Endothelial cell (in vitro differentiated cells): Measurements from ENCODE around the gene GPR85. TPM values are rescaled to one million over a fixed set of nuclear protein-coding genes. Genes with fewer than 3 reads are reported as not detected.

Experiments
- DNase-seq: peaks from one replicate; pipeline ENCODE4 v3.0.0; 2021; ENCODE audit warnings: low spot score
- H3K27ac Mint-ChIP-seq: one replicate; pipeline ENCODE4 v1.8.0; 2021; ENCODE audit warnings: mixed read lengths, inconsistent platforms; ENCODE audit not compliant: unreplicated experiment
- H3K27me3 Mint-ChIP-seq: one replicate; pipeline ENCODE4 v1.8.0; 2021; ENCODE audit warnings: mild to moderate bottlenecking, moderate library complexity, mixed read lengths, inconsistent platforms; ENCODE audit not compliant: unreplicated experiment
- H3K36me3 Mint-ChIP-seq: one replicate; pipeline ENCODE4 v1.8.0; 2021; ENCODE audit warnings: mild to moderate bottlenecking, low read depth, mixed read lengths, inconsistent platforms; ENCODE audit not compliant: unreplicated experiment
- H3K4me1 Mint-ChIP-seq: one replicate; pipeline ENCODE4 v1.8.0; 2021; ENCODE audit warnings: mild to moderate bottlenecking, mixed read lengths, inconsistent platforms; ENCODE audit not compliant: unreplicated experiment
- H3K4me3 Mint-ChIP-seq: one replicate; pipeline ENCODE4 v1.8.0; 2021; ENCODE audit warnings: mild to moderate bottlenecking, mixed read lengths, inconsistent platforms; ENCODE audit not compliant: unreplicated experiment
- H3K9me3 Mint-ChIP-seq: one replicate; pipeline ENCODE4 v1.8.0; 2021; ENCODE audit warnings: mixed read lengths, inconsistent platforms; ENCODE audit not compliant: unreplicated experiment
- total RNA-seq: library from RNA; stranded (reverse); fragmentation: NEBNext Ultra II Directional; extraction: Animal tissue kit (Norgen Biotek cat#: 25700); gene quantifications from one replicate; pipeline ENCODE4 v1.2.1, GENCODE V29; 2021; ENCODE audit not compliant: unreplicated experiment
- TF ChIP-seq, protein P1 (sequence below): fragments of 200-600 bp; sonication (generic); IDR thresholded peaks from one replicate; pipeline ENCODE4 v1.5.0; 2021; ENCODE audit warnings: antibody characterized with exemption; ENCODE audit not compliant: unreplicated experiment

Gene GPR85
- total RNA-seq, 1 donor from 2014 or later: 3.0 TPM

DNA sequence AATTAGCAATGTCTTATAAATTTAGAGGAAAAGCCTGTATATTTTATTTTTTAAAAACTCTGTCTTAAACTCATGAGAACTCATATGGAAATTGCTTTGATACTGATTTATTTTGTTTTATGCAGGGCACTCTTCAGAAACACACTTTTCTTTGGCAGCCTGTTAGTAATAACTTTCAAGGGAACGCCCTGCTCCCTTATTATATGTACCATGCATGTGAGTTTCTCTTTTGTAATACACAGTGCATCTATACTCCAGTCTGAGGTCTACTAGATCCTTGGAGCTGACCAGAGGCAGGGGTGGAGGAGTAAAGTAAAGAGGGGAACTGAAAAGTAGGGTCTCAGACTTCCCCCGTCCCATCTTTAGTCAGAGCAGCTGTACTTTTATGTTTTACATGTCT is 40.2 kb downstream of the GPR85 start:
- Mint-ChIP-seq H3K9me3 (no peaks in the 10 kb centered on the region), H3K4me1 (no peaks in the 10 kb centered on the region), H3K27me3 (peaks cover 5% of the 10 kb centered on the region), H3K4me3 (no peak overlapping the region), H3K27ac (no peak overlapping the region), H3K36me3 (no peaks in the 10 kb centered on the region)
- DNase-seq: no peak
- TF ChIP-seq, protein P1, sequence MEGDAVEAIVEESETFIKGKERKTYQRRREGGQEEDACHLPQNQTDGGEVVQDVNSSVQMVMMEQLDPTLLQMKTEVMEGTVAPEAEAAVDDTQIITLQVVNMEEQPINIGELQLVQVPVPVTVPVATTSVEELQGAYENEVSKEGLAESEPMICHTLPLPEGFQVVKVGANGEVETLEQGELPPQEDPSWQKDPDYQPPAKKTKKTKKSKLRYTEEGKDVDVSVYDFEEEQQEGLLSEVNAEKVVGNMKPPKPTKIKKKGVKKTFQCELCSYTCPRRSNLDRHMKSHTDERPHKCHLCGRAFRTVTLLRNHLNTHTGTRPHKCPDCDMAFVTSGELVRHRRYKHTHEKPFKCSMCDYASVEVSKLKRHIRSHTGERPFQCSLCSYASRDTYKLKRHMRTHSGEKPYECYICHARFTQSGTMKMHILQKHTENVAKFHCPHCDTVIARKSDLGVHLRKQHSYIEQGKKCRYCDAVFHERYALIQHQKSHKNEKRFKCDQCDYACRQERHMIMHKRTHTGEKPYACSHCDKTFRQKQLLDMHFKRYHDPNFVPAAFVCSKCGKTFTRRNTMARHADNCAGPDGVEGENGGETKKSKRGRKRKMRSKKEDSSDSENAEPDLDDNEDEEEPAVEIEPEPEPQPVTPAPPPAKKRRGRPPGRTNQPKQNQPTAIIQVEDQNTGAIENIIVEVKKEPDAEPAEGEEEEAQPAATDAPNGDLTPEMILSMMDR: no peak

DNA sequence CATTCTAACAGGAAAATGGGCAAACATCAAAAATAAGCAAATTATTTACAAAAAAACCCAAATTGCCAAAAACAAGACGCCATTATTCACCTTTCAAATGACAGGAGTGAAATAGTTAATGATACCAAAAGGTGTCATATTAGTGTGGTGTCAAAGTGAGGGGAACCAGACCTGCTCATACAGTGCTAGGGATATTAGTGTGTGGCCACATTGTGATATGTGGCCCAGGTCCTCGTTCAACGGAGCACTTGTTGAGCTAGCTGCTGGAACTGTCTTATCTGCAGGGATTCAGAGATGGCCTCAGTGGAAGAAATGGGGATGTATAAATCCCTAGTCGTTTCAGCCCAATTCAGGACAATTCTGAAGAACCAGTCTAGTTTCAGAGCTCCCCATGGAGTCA is 41.2 kb downstream of the GPR85 start:
- TF ChIP-seq, protein P1: no peak
- Mint-ChIP-seq H3K4me3 (no peak overlapping the region), H3K27me3 (peaks cover 5% of the 10 kb centered on the region), H3K27ac (no peak overlapping the region), H3K4me1 (no peaks in the 10 kb centered on the region), H3K9me3 (no peaks in the 10 kb centered on the region), H3K36me3 (no peaks in the 10 kb centered on the region)
- DNase-seq: no peak

DNA sequence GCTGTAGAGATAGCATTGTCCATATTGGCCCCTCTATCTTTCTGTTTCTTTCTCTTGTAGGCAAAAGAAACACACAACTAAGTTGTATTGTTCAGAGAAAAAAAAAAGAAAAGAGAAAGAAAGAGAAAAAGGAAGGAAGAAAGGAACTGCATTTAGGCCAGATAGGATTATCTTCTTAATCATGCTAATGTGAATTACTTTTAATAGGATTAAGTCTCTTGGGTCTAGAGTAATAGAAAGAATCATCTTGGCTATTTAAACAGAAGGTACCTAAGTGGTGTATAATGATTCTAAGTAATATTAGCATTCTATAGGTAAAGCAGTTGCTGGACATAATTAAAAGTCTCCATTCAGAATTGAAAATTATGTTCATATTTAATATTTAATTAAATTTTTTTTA is 42.2 kb downstream of the GPR85 start:
- TF ChIP-seq, protein P1: no peak
- Mint-ChIP-seq H3K36me3 (no peaks in the 10 kb centered on the region), H3K4me3 (no peak overlapping the region), H3K27me3 (peaks cover 2% of the 10 kb centered on the region), H3K27ac (no peak overlapping the region), H3K4me1 (no peaks in the 10 kb centered on the region), H3K9me3 (no peaks in the 10 kb centered on the region)
- DNase-seq: no peak

DNA sequence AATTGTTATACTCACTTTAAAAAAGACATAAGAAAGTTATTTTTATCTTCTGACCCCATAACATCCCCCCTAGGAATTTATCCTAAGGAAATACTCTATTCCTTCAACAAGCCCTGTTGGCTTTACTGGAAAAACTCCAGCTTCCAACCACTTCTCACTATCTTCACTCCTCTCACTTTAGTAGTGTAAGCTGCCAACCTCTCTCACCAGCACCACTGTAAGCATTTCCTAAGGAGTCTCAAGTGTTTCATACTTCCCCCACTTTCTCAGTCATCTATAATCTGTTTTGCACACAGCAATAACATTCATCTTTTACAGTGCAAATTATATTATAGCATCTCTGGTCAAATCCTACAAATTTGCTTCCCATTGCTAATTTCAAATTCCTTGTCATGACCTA is 45.8 kb downstream of the GPR85 start:
- no peak for DNase-seq
- Mint-ChIP-seq H3K9me3 (no peaks in the 10 kb centered on the region), H3K27me3 (no peaks in the 10 kb centered on the region), H3K36me3 (no peaks in the 10 kb centered on the region), H3K4me1 (no peaks in the 10 kb centered on the region), H3K27ac (no peak overlapping the region), H3K4me3 (no peak overlapping the region)
- TF ChIP-seq, protein P1: no peak

DNA sequence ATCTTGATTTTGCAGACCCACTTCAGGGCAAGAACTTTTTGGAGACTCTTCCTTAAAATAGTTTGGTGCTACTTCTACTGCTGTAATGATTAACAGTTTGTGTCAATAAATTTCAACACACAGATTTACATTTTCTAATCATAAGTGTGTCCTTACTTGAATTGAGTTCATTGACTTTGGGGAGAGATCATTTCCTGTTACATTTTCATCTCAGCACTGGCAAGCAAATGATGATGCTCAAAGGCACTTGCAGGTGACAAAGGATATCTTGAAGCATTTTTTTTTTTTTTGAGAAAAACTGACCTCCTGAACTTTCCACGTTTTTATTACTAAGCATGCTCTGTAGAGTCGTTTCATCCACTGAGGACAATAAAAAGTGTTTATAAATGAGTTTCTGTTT is 52.7 kb downstream of the GPR85 start:
- H3K36me3 Mint-ChIP-seq: no peaks in the 10 kb centered on the region
- no peak overlapping the region for H3K4me3 Mint-ChIP-seq
- no peaks in the 10 kb centered on the region for H3K27me3 Mint-ChIP-seq
- H3K4me1 Mint-ChIP-seq: peaks cover 3% of the 10 kb centered on the region
- DNase-seq: no peak
- TF ChIP-seq, protein P1: no peak
- H3K9me3 Mint-ChIP-seq: no peaks in the 10 kb centered on the region
- no peak overlapping the region for H3K27ac Mint-ChIP-seq

Other genes starting within 250 kb of the GPR85 start
- 36.1 TPM for gene SMIM30, start 31.7 kb upstream of the GPR85 start, total RNA-seq